Caco-2 (cell line): ENCODE data around the gene ERC1. TPM values are rescaled to one million over a fixed set of nuclear protein-coding genes. Genes with fewer than 3 reads are reported as not detected.

Experiments used
- BruUV-seq: library from RNA; stranded (reverse); fragments of 400-500 nt; replicated peaks from 2 replicates; lab custom pipeline; 2021; lab: Mats Ljungman, UMichigan
- CTCF ChIA-PET: fragments of 300-600 bp; sonication (Branson Sonifier 250); formaldehyde crosslinking; loops from one replicate; lab custom pipeline; 2022; ENCODE audit warnings: antibody characterized with exemption; lab: Charles Lee
- POLR2A ChIA-PET: fragments of 300-600 bp; sonication (Branson Sonifier 250); formaldehyde crosslinking; loops from one replicate; lab custom pipeline; 2022; ENCODE audit warnings: antibody characterized with exemption; lab: Charles Lee
- DNase-seq, 2 experiments: peaks; one replicate each; pipeline versions ENCODE4 v3.0.0 to v3.0.0-alpha.2; 2020 to 2022
- H3K27me3 ChIP-seq: replicated peaks from 2 replicates; pipeline ENCODE4 v1.6.0; 2011; ENCODE audit warnings: low read length; ENCODE audit not compliant: control insufficient read depth, insufficient read depth
- H3K36me3 ChIP-seq: 2 replicates; pipeline ENCODE4 v1.5.1; 2011; ENCODE audit warnings: low read length; ENCODE audit not compliant: control insufficient read depth, insufficient read depth
- H3K4me1 ChIP-seq: fragments of 250-450 bp; sonication (Bioruptor Pico); 2 replicates; pipeline ENCODE4 v1.5.1; 2020; ENCODE audit warnings: mild to moderate bottlenecking
- H3K4me3 ChIP-seq: 2 replicates; pipeline ENCODE4 v1.5.1; 2011; ENCODE audit warnings: low read depth, mild to moderate bottlenecking, control low read depth, low read length
- H3K9me3 ChIP-seq: fragments of 250-450 bp; sonication (Bioruptor Pico); 2 replicates; pipeline ENCODE4 v1.5.1; 2020; ENCODE audit warnings: mild to moderate bottlenecking, moderate library complexity
- H3K27ac Mint-ChIP-seq: one replicate; pipeline ENCODE4 v1.8.0; 2022; ENCODE audit warnings: mixed read lengths; ENCODE audit not compliant: unreplicated experiment
- H3K27me3 Mint-ChIP-seq: one replicate; pipeline ENCODE4 v1.8.0; 2022; ENCODE audit warnings: mixed read lengths; ENCODE audit not compliant: insufficient read depth, unreplicated experiment
- H3K36me3 Mint-ChIP-seq: one replicate; pipeline ENCODE4 v1.8.0; 2022; ENCODE audit warnings: mild to moderate bottlenecking, mixed read lengths; ENCODE audit not compliant: insufficient read depth, unreplicated experiment
- H3K4me1 Mint-ChIP-seq: one replicate; pipeline ENCODE4 v1.8.0; 2022; ENCODE audit warnings: low read depth, mixed read lengths; ENCODE audit not compliant: unreplicated experiment
- H3K4me3 Mint-ChIP-seq: one replicate; pipeline ENCODE4 v1.8.0; 2022; ENCODE audit warnings: mild to moderate bottlenecking, moderate library complexity, mixed read lengths; ENCODE audit not compliant: unreplicated experiment
- H3K9me3 Mint-ChIP-seq: one replicate; pipeline ENCODE4 v1.8.0; 2022; ENCODE audit warnings: mixed read lengths; ENCODE audit not compliant: unreplicated experiment
- CTCF ChIP-seq, 2 experiments: fragments of 200-600 bp in 1 of 2; IDR thresholded peaks; 1 replicate in 1 of 2; 2 replicates in 1 of 2; pipeline versions ENCODE4 v1.5.1 to v1.8.0; 2011 to 2022; ENCODE audit warnings: antibody characterized with exemption in 1 of 2, control low read depth in 1 of 2, inconsistent platforms in 1 of 2, low read depth in 1 of 2, low read length in 1 of 2, mild to moderate bottlenecking in 1 of 2, moderate library complexity in 1 of 2; ENCODE audit not compliant: insufficient read depth in 1 of 2, severe bottlenecking in 1 of 2, unreplicated experiment in 1 of 2
- intact Hi-C: fragments of 100-400 bp; cut with micrococcal nuclease; formaldehyde crosslinking; loops from one replicate; pipeline ENCODE4 v1.10.0; 2022; ENCODE audit not compliant: unreplicated experiment
- total RNA-seq: library from RNA; stranded (reverse); gene quantifications from 2 replicates; pipeline ENCODE4 v1.2.3, GENCODE V29; 2022

Gene ERC1
- total RNA-seq, 1 experiment from 2014 or later = 88.4 TPM

- Mint-ChIP-seq H3K36me3 (no peaks in the 10 kb centered on the region), H3K9me3 (no peaks in the 10 kb centered on the region), H3K27ac (no peak overlapping the region), H3K27me3 (no peaks in the 10 kb centered on the region), H3K4me3 (no peak overlapping the region), H3K4me1 (no peaks in the 10 kb centered on the region)
- H3K27me3 ChIP-seq = no peaks in the 10 kb centered on the region
- POLR2A ChIA-PET = interaction anchor here (0.6 kb wide), 1 partner anchor 220 kb away, joined by 6 read pairs; no protein-coding TSS in a partner anchor
- no TSS peak for BruUV-seq
- H3K4me1 ChIP-seq = no peaks in the 10 kb centered on the region
- no peak for TF ChIP-seq CTCF (IDR thresholded peaks at IDR 0.05; ENCODE audit: insufficient read depth in 1 of 2, low read depth in 1 of 2, low read length in 1 of 2, severe bottlenecking in 1 of 2, unreplicated experiment in 1 of 2)
- DNase-seq = no peak
- intact Hi-C loops = loop anchor here (2.0 kb wide), 1 partner anchor 19 kb away; no protein-coding TSS in a partner anchor
- no peak overlapping the region for H3K4me3 ChIP-seq
- H3K36me3 ChIP-seq = no peaks in the 10 kb centered on the region
- CTCF ChIA-PET = no interaction called here
- H3K9me3 ChIP-seq = no peaks in the 10 kb centered on the region
Observed at GRCh38 chr12:969821-970220, 21.2 kb upstream of the ERC1 start.

DNA sequence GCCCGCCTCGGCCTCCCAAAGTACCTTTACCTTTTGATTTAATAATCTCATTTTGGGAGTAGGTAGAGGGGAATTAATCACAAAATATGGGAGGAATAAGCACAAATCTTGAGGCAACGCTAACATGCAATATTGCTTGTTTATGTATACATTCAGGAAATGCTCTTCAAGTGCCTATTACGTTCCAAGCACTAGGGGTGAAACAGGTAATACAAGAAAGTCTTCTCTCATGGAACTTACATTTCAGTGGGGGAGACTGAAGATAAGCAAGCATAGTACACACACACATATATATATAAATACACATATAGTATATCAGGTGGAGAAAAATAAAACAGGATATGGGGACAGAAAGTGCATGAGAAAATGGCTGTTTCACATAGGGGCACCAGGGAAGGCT, 19.0 kb upstream of the ERC1 start:
- Histone ChIP-seq H3K36me3 (no peaks in the 10 kb centered on the region), H3K27me3 (no peaks in the 10 kb centered on the region), H3K9me3 (no peaks in the 10 kb centered on the region), H3K4me1 (no peaks in the 10 kb centered on the region), H3K4me3 (no peak overlapping the region)
- ChIA-PET POLR2A (no interaction called here), CTCF (no interaction called here)
- no peak for TF ChIP-seq CTCF (IDR thresholded peaks at IDR 0.05; ENCODE audit: insufficient read depth in 1 of 2, low read depth in 1 of 2, low read length in 1 of 2, severe bottlenecking in 1 of 2, unreplicated experiment in 1 of 2)
- Mint-ChIP-seq H3K36me3 (no peaks in the 10 kb centered on the region), H3K9me3 (no peaks in the 10 kb centered on the region), H3K27me3 (no peaks in the 10 kb centered on the region), H3K4me3 (no peak overlapping the region), H3K27ac (no peak overlapping the region), H3K4me1 (no peaks in the 10 kb centered on the region)
- no TSS peak for BruUV-seq
- intact Hi-C loops = no loop called here
- DNase-seq = no peak

DNA sequence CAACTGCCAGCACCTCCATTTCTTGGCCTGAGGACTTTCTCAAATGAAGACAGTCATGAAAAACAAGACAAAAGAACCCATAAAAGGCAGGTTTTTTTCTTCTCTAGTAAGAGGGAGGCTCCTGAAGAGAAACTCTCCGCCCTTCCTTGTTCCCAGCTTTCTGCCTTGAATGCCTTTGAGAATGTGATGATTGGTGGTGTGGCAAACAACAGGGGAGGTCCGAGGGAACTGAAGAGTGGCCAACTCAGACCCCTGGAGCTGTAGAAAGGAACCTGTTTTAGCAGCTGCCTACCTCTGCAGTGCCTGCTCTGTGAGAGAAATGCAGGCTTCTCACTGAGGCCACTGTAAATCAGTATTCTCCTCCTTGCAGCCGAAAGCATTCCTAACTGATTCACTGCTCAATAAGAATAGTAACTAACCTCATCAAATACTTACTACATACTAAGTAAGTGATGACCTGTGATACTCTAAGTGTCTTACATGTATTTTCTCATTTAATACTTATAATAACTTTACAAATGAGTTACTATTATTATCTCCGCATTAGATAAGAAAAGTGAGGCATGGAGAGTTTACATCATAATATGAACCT, 16.7 kb upstream of the ERC1 start:
- no peaks in the 10 kb centered on the region for H3K36me3 Mint-ChIP-seq
- H3K4me1 Mint-ChIP-seq = no peaks in the 10 kb centered on the region
- no peak for TF ChIP-seq CTCF (IDR thresholded peaks at IDR 0.05; ENCODE audit: insufficient read depth in 1 of 2, low read depth in 1 of 2, low read length in 1 of 2, severe bottlenecking in 1 of 2, unreplicated experiment in 1 of 2)
- intact Hi-C loops = no loop called here
- no peak overlapping the region for H3K4me3 Mint-ChIP-seq
- ChIA-PET POLR2A (no interaction called here), CTCF (interaction anchor here (0.6 to 0.7 kb wide), 2 partner anchors 25 to 580 kb away, joined by 3 to 10 read pairs; partner anchors contain the start of gene RAD52)
- Histone ChIP-seq H3K27me3 (no peaks in the 10 kb centered on the region), H3K9me3 (no peaks in the 10 kb centered on the region), H3K4me3 (no peak overlapping the region), H3K4me1 (no peaks in the 10 kb centered on the region), H3K36me3 (no peaks in the 10 kb centered on the region)
- no peak overlapping the region for H3K27ac Mint-ChIP-seq
- H3K27me3 Mint-ChIP-seq = no peaks in the 10 kb centered on the region
- DNase-seq = no peak
- no peaks in the 10 kb centered on the region for H3K9me3 Mint-ChIP-seq
- no TSS peak for BruUV-seq
